HEK293T (cell line): Measurements from ENCODE around the gene LSM14B.
"Not testable (repeated sequence)": the region's sequence is repeated elsewhere in the genome, so short reads cannot be mapped to it uniquely, and the experiment has no call there.

ENCODE experiments used
- CTCF ChIA-PET: fragments of 350-600 bp; formaldehyde crosslinking; extraction: SDS; loops from one replicate; lab custom pipeline; 2021; ENCODE audit warnings: antibody characterized with exemption, inconsistent platforms; lab: Yijun Ruan, JAX
- POLR2A ChIA-PET: fragments of 350-600 bp; formaldehyde crosslinking; extraction: SDS; loops from one replicate; lab custom pipeline; 2020; ENCODE audit warnings: antibody characterized with exemption, inconsistent platforms; lab: Yijun Ruan, JAX
- DNase-seq: peaks from one replicate; pipeline ENCODE4 v3.0.0; 2012; ENCODE audit warnings: mixed read lengths; ENCODE audit errors: extremely low spot score
- ARNT ChIP-seq: fragments of 450-650 bp; IDR thresholded peaks from 2 replicates; pipeline ENCODE4 v1.6.1; 2017; ENCODE audit warnings: mild to moderate bottlenecking
- BHLHE40 ChIP-seq: fragments of 450-650 bp; IDR thresholded peaks from 2 replicates; pipeline ENCODE4 v1.6.1; 2016; ENCODE audit warnings: mild to moderate bottlenecking, moderate library complexity, borderline replicate concordance
- CTBP1 ChIP-seq: fragments of 450-650 bp; IDR thresholded peaks from 2 replicates; pipeline ENCODE4 v1.6.1; 2016; ENCODE audit warnings: borderline replicate concordance
- ELF4 ChIP-seq: fragments of 450-650 bp; IDR thresholded peaks from 2 replicates; pipeline ENCODE4 v1.6.1; 2017; ENCODE audit warnings: antibody characterized with exemption
- FOXA1 ChIP-seq: fragments of 450-650 bp; IDR thresholded peaks from 2 replicates; pipeline ENCODE4 v1.6.1; 2016; ENCODE audit warnings: mild to moderate bottlenecking
- FOXK2 ChIP-seq: fragments of 450-650 bp; IDR thresholded peaks from 2 replicates; pipeline ENCODE4 v1.6.1; 2016; ENCODE audit warnings: mild to moderate bottlenecking
- FOXM1 ChIP-seq: fragments of 450-650 bp; IDR thresholded peaks from 2 replicates; pipeline ENCODE4 v1.6.1; 2017; ENCODE audit warnings: mild to moderate bottlenecking, borderline replicate concordance
- HDGF ChIP-seq: fragments of 450-650 bp; IDR thresholded peaks from 2 replicates; pipeline ENCODE4 v1.6.1; 2017; ENCODE audit warnings: antibody characterized with exemption, borderline replicate concordance
- L3MBTL2 ChIP-seq: fragments of 450-650 bp; conservative IDR thresholded peaks from 2 replicates; pipeline ENCODE4 v1.6.1; 2016; ENCODE audit warnings: mild to moderate bottlenecking
- LEF1 ChIP-seq: fragments of 450-650 bp; IDR thresholded peaks from 2 replicates; pipeline ENCODE4 v1.6.1; 2017; ENCODE audit warnings: mild to moderate bottlenecking, borderline replicate concordance
- NFRKB ChIP-seq: fragments of 450-650 bp; IDR thresholded peaks from 2 replicates; pipeline ENCODE4 v1.6.1; 2016; ENCODE audit warnings: mild to moderate bottlenecking, moderate library complexity
- SP1 ChIP-seq: fragments of 450-650 bp; IDR thresholded peaks from 2 replicates; pipeline ENCODE4 v1.6.1; 2017
- SUZ12 ChIP-seq: fragments of 450-650 bp; IDR thresholded peaks from 2 replicates; pipeline ENCODE4 v1.6.1; 2016; ENCODE audit warnings: mild to moderate bottlenecking
- TARDBP ChIP-seq: fragments of 450-650 bp; IDR thresholded peaks from 2 replicates; pipeline ENCODE4 v1.6.1; 2016
- ZNF384 ChIP-seq: fragments of 450-650 bp; IDR thresholded peaks from 2 replicates; pipeline ENCODE4 v1.6.1; 2016
- TF ChIP-seq, protein P1 (sequence below): fragments of 450-650 bp; IDR thresholded peaks from 2 replicates; pipeline ENCODE4 v1.6.1; 2016

Gene LSM14B

DNA sequence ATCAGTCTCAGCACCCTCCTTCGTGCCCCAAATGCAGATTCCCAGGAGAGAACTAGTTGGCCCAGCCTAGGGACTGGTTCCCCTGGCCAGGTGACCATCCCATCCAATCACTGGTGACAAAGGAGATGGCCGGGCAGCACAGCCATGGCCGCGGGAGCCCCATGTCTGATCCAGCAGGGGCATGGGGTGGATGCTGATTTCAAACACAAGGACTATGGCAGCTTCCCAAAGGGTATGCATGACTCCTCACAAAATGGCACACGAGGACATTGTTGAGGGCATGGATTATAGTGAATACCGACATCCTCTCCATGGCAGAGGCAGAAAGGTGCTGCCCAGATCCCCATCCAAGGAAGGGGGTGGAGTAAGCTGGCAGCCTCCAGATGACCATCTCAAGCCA, 9.9 kb upstream of the LSM14B start:
- TF ChIP-seq SUZ12 = no peak
- no peak for TF ChIP-seq FOXK2
- TF ChIP-seq, protein P1, sequence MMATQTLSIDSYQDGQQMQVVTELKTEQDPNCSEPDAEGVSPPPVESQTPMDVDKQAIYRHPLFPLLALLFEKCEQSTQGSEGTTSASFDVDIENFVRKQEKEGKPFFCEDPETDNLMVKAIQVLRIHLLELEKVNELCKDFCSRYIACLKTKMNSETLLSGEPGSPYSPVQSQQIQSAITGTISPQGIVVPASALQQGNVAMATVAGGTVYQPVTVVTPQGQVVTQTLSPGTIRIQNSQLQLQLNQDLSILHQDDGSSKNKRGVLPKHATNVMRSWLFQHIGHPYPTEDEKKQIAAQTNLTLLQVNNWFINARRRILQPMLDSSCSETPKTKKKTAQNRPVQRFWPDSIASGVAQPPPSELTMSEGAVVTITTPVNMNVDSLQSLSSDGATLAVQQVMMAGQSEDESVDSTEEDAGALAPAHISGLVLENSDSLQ = no peak
- no peak for TF ChIP-seq ARNT
- DNase-seq = no peak
- POLR2A ChIA-PET = no interaction called here
- CTCF ChIA-PET = no interaction called here

DNA sequence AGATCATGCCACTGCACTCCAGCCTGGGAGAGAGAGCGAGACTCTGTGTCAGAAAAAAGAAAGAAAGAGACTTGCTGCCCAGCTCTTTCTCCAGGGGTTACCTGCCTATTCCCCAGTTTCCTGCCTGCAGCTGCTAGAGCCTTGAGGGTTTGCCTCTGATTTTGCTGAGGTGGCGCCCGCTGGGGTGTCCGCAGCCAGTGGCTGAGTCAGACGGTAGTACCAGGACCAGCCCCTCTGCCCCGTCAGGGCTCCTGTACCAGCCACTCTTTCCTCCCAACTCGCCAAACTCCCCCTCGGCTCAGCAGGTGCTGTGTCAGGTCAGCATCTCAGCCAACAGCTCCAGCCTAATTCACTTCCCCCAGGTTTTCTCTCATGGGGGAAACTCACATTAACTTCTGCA, 7.4 kb upstream of the LSM14B start:
- ChIA-PET POLR2A (interaction anchor here (1.1 kb wide), 1 partner anchor 49 kb away, joined by 3 read pairs; no protein-coding TSS in a partner anchor), CTCF (no interaction called here)
- no peak for DNase-seq
- TF ChIP-seq ARNT (no peak), SUZ12 (no peak), ZNF384 (no peak), BHLHE40 (no peak), LEF1 (no peak), FOXK2 (no peak), FOXM1 (no peak), HDGF (no peak), FOXA1 (no peak), NFRKB (no peak), ELF4 (no peak), TARDBP (no peak), CTBP1 (no peak), SP1 (no peak), L3MBTL2 (no peak)
- TF ChIP-seq, protein P1 = no peak

DNA sequence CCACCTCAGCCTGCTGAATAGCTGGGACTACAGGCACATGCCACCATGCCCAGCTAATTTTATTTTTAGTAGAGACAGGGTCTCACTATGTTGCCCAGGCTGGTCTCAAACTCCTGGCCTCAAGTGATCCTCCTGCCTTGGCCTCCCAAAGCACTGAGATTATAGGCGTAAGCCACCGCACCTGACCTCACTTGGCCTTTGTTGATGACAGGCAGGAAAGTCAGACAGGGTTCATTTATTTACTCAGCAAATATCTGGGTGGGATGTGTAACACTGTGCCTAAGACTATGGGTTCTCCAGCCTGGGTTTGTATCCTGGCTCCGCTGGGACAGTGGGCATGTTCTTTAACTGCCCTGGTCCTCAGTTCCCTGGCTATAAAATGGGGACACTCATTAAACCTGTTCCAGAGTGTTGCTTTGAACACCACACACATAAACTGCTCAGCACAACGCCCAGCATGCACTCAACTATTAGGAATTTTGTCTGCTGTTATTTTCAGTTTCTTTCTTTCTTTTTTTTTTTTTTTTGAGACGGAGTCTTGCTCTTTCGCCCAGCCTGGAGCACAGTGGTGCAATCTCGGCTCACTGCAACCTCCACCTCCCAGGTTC, 6.4 kb upstream of the LSM14B start:
- DNase-seq = not testable (repeated sequence)
- ChIA-PET CTCF (interaction anchor here (0.7 kb wide), 1 partner anchor 15 kb away, joined by 4 read pairs; no protein-coding TSS in a partner anchor), POLR2A (interaction anchor here (1.1 kb wide), 1 partner anchor 50 kb away, joined by 3 read pairs; no protein-coding TSS in a partner anchor)

DNA sequence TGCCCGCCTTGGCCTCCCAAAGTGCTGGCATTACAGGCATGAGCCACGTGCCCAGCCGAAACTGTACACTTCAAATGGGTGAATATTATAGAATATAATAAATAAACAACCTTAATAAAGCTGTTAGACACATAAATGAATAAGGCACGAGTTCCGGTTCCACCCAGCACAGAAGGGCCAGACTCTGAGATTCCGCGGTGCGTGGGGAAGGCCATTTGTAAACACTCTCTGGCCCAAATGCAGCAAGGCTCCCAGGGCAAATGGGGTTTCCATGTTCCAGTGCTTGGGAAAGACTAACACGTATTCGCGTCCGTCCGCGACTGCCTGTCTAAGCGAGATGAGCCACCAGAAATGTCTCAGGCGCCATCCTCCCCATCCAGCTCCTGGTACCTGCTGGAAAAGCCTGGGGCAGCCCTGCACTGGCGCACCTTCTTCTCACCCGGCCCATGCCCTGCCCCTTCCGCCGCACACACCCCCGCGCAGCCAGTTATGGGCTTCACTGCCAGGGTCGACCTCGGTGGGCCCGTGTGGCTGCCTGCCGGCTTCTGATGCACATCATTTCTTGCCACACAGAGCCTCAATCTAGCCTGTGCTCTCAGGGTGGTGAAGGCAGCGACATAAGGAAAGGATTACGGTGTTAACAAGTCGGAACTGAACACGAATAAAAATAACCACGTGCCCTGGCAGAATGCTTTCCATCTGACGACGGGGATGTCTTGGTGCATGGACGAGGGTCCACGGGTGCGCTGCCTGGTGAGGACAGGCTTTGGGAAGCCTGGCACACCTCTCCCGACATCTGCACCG, 5.5 kb upstream of the LSM14B start:
- CTCF ChIA-PET = interaction anchor here (0.7 kb wide), 1 partner anchor 16 kb away, joined by 4 read pairs; no protein-coding TSS in a partner anchor
- DNase-seq = no peak
- POLR2A ChIA-PET = no interaction called here
- no peak for TF ChIP-seq TARDBP

DNA sequence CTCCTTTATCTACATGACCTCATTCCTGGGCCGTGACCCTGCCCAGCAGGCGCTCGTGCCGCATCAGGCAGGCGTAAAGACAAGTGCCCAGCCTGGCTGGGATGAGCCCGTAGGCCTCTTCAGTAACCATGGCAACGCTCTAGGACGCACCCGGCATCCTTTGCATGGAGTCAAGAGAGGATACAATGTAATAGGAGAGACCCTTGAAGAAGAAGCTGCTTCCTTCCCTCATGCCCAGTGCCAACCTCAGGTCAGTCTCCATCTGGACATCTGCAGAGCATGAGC, 5.0 kb upstream of the LSM14B start:
- ChIA-PET CTCF (no interaction called here), POLR2A (no interaction called here)
- TF ChIP-seq LEF1 (no peak), CTBP1 (no peak), ZNF384 (no peak), BHLHE40 (no peak)
- DNase-seq = no peak

DNA sequence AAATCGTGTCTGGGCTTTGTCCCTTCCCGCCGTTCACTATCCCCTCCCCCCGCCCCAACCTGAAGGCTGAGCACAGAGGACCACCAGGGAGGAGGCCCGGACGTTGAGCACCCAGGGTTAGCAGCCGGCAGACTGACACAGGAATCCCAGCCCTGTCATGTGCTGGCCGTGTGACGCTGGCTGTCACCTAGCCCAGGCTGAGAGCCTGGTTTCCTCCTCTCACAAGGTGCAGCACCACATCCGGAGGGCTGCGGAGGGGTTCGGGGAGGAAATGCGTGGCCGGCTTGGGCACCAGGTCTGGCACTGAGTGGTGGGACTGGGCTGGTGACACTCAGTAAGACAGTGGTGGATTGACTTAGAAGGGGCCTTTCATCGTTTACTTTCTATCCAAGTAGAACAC, 4.6 kb upstream of the LSM14B start:
- ChIA-PET CTCF (no interaction called here), POLR2A (no interaction called here)
- DNase-seq = no peak
- no peak for TF ChIP-seq SUZ12
- TF ChIP-seq, protein P1 = no peak
- no peak for TF ChIP-seq ELF4

DNA sequence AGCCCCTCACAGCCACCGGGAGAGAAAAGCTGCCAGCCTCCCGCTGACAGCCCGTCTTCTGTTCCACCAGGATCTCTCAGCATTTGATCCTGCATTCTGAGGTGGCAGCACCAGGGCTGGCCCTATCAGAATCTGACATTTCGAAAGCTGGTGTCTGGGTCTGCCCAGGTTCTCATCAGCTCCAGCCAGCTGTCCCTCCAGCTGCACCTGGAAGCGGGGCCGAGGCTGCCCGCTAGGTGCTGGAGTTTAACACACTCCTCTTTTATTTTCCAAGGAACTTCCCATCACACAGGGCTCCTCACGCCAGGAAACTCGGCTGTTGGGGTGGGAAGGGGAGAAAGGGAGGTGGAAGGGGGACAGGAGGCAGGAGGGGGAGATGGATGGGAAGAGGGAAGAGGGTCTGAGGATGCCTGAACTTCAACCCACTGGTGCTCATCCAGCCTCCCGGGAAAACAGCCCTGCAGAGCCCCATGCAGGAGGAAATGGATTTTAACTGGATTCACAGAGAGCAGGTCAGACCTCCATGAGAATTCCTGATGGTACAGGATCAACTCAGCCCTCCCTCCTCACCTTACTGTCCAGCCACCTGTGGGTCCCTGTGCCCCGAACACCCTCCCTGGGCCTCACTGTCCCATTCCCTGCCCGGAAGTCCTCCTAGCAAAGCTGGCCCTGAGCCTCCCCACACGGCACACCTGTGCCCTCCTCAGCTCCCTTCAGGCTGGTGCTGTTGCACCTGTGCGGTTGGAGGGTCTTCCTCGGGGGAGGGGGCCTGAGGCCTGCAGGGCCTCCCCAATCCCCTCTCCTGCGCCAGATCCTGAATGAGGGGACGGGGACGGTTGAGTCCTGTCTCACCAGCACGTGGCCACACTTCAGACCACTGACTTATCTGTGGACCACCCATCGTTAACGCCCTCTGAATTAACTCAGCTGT, 3.9 kb upstream of the LSM14B start:
- no peak for DNase-seq
- POLR2A ChIA-PET = interaction anchor here (1.3 kb wide), 1 partner anchor 52 kb away, joined by 5 read pairs; no protein-coding TSS in a partner anchor
- no peak for TF ChIP-seq ZNF384
- TF ChIP-seq, protein P1 = no peak
- TF ChIP-seq SP1 = no peak
- TF ChIP-seq FOXA1 = no peak
- no peak for TF ChIP-seq ELF4
- TF ChIP-seq L3MBTL2 = no peak
- no peak for TF ChIP-seq CTBP1
- TF ChIP-seq HDGF = no peak
- TF ChIP-seq NFRKB = no peak
- no peak for TF ChIP-seq BHLHE40
- TF ChIP-seq FOXM1 = no peak
- TF ChIP-seq LEF1 = no peak
- no peak for TF ChIP-seq TARDBP
- TF ChIP-seq FOXK2 = no peak
- no peak for TF ChIP-seq ARNT
- TF ChIP-seq SUZ12 = no peak
- CTCF ChIA-PET = interaction anchor here (1.4 kb wide), 1 partner anchor 50 kb away, joined by 3 read pairs; no protein-coding TSS in a partner anchor
